ENCODE measurements around the gene ZNF275. TPM values are rescaled to one million over a fixed set of nuclear protein-coding genes. Genes with fewer than 3 reads are reported as not detected.

Gene ZNF275
- total and polyA plus RNA-seq, 2 donors from 2014 or later = 4.3 to 11.2 TPM

DNA sequence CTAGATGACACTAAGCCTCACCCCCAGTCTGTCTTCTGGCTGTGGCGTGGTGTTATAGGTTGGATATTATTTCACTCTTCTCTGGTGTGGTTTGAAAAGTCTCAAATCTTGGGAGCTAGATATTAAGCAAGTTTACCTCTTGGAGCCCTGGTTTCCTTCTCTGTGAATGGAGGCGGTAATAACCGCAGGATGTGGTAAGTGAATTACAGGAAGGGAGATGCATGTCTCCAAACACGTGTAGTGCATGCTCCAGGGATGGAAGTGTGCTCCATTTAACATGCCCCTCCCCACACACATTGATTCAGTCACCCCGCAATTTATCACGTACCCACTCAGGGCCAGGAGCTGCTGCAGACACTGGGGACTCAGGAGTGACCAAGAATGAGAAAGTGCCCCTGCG lies 4.9 kb downstream of the ZNF275 start:
- Histone ChIP-seq H3K27ac (ENCODE audit: low read depth in 2 of 2, low read length in 2 of 2) (no peak overlapping the region), H3K9ac (ENCODE audit: low read length in 3 of 3) (no peak overlapping the region), H3K36me3 (ENCODE audit: control insufficient read depth in 2 of 3, insufficient read depth in 3 of 3, low read length in 3 of 3) (no peaks in the 10 kb centered on the region), H3K9me3 (ENCODE audit: control insufficient read depth in 2 of 3, insufficient read depth in 1 of 3, low read length in 3 of 3) (no peaks in the 10 kb centered on the region), H3K4me3 (ENCODE audit: low read length in 3 of 3) (no peak overlapping the region), H3K4me1 (ENCODE audit: control insufficient read depth in 2 of 3, insufficient read depth in 2 of 3, low read depth in 1 of 3, low read length in 3 of 3) (peaks cover 0 to 2% (median 0%) of the 10 kb centered on the region in 3 donors), H3K27me3 (ENCODE audit: control insufficient read depth, insufficient read depth, low read length) (no peaks in the 10 kb centered on the region)
- intact Hi-C loops (cut with DNase I) = no loop called here
- DNase-seq (no peak), FAIRE-seq (no peak)
- TF ChIP-seq CTCF (IDR thresholded peaks at IDR 0.05; ENCODE audit: borderline replicate concordance, extremely low read depth, insufficient read depth) = no peak

GRCh38 chrX:153339662-153340061 lies 5.7 kb downstream of the ZNF275 start:
- no peaks in the 10 kb centered on the region for H3K27me3 ChIP-seq (ENCODE audit: control insufficient read depth, insufficient read depth, low read length)
- TF ChIP-seq CTCF (IDR thresholded peaks at IDR 0.05; ENCODE audit: borderline replicate concordance, extremely low read depth, insufficient read depth) = no peak
- H3K4me1 ChIP-seq (ENCODE audit: control insufficient read depth in 2 of 3, insufficient read depth in 2 of 3, low read depth in 1 of 3, low read length in 3 of 3) = peaks cover 0 to 2% (median 0%) of the 10 kb centered on the region in 3 donors
- H3K4me3 ChIP-seq (ENCODE audit: low read length in 3 of 3) = no peak overlapping the region
- DNase-seq (no peak), FAIRE-seq (no peak)
- no peaks in the 10 kb centered on the region for H3K9me3 ChIP-seq (ENCODE audit: control insufficient read depth in 2 of 3, insufficient read depth in 1 of 3, low read length in 3 of 3)
- peaks cover 0 to 6% (median 3%) of the 10 kb centered on the region in 3 donors for H3K36me3 ChIP-seq (ENCODE audit: control insufficient read depth in 2 of 3, insufficient read depth in 3 of 3, low read length in 3 of 3)
- H3K27ac ChIP-seq (ENCODE audit: low read depth in 2 of 2, low read length in 2 of 2) = no peak overlapping the region
- intact Hi-C loops (cut with DNase I) = no loop called here
- no peak overlapping the region for H3K9ac ChIP-seq (ENCODE audit: low read length in 3 of 3)

GRCh38 chrX:153340111-153340510 lies 6.2 kb downstream of the ZNF275 start:
- TF ChIP-seq CTCF (IDR thresholded peaks at IDR 0.05; ENCODE audit: borderline replicate concordance, extremely low read depth, insufficient read depth) = no peak
- Histone ChIP-seq H3K27ac (ENCODE audit: low read depth in 2 of 2, low read length in 2 of 2) (no peak overlapping the region), H3K36me3 (ENCODE audit: control insufficient read depth in 2 of 3, insufficient read depth in 3 of 3, low read length in 3 of 3) (peaks cover 0 to 6% (median 3%) of the 10 kb centered on the region in 3 donors), H3K9me3 (ENCODE audit: control insufficient read depth in 2 of 3, insufficient read depth in 1 of 3, low read length in 3 of 3) (no peaks in the 10 kb centered on the region), H3K9ac (ENCODE audit: low read length in 3 of 3) (no peak overlapping the region), H3K4me3 (ENCODE audit: low read length in 3 of 3) (no peak overlapping the region), H3K27me3 (ENCODE audit: control insufficient read depth, insufficient read depth, low read length) (no peaks in the 10 kb centered on the region), H3K4me1 (ENCODE audit: control insufficient read depth in 2 of 3, insufficient read depth in 2 of 3, low read depth in 1 of 3, low read length in 3 of 3) (peaks cover 0 to 2% (median 0%) of the 10 kb centered on the region in 3 donors)
- FAIRE-seq = no peak
- DNase-seq = no peak
- intact Hi-C loops (cut with DNase I) = no loop called here

Data from kidney (tissue), 14 donors.